ENCODE measurements around the gene KCNE1.

Gene KCNE1

DNA sequence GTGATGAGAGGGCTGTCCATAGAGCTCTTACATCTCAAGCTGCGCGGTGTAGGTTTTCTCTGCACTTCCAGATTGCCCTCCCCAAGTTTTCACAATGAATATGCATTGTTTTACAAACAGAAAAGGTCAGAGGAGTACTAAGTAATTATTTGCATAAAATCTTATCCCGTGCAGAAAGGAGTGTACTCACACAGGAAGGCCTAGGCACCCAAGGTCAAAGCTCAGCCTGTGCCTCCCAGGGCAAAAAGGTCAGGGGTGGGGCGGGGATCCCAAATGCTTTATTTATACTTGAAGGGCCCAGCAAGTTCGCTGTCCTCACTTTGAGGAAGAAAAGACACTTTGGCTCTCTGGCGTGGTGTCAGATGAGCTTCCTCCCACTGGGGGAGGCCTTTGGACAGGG is 10.3 kb upstream of the KCNE1 start:
- no peak for DNase-seq
- no peaks in the 10 kb centered on the region for H3K9me2 ChIP-seq (replicated peaks; ENCODE audit: insufficient read depth, low read length)
- H3K79me2 ChIP-seq (ENCODE audit: low read length) = 0 out of 2 replicates have a peak, but pooled peaks cover 3% of the 10 kb centered on the region
- H3F3A ChIP-seq (ENCODE audit: insufficient read depth, low read length) = peaks cover 12% of the 10 kb centered on the region
- TF ChIP-seq, protein P1, sequence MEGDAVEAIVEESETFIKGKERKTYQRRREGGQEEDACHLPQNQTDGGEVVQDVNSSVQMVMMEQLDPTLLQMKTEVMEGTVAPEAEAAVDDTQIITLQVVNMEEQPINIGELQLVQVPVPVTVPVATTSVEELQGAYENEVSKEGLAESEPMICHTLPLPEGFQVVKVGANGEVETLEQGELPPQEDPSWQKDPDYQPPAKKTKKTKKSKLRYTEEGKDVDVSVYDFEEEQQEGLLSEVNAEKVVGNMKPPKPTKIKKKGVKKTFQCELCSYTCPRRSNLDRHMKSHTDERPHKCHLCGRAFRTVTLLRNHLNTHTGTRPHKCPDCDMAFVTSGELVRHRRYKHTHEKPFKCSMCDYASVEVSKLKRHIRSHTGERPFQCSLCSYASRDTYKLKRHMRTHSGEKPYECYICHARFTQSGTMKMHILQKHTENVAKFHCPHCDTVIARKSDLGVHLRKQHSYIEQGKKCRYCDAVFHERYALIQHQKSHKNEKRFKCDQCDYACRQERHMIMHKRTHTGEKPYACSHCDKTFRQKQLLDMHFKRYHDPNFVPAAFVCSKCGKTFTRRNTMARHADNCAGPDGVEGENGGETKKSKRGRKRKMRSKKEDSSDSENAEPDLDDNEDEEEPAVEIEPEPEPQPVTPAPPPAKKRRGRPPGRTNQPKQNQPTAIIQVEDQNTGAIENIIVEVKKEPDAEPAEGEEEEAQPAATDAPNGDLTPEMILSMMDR (IDR thresholded peaks at IDR 0.05; ENCODE audit: low read length) = no peak
- H2AFZ ChIP-seq (ENCODE audit: low read length) = no peak overlapping the region
- H3K36me3 ChIP-seq (replicated peaks; ENCODE audit: insufficient read depth, low read length) = no peaks in the 10 kb centered on the region
- no peaks in the 10 kb centered on the region for H4K20me1 ChIP-seq (ENCODE audit: insufficient read depth, low read length)
- H3K9me3 ChIP-seq (replicated peaks; ENCODE audit: insufficient read depth, low read length) = no peaks in the 10 kb centered on the region
- H3K9ac ChIP-seq (ENCODE audit: low read length) = no peak overlapping the region
- no peak overlapping the region for H3K4me2 ChIP-seq (ENCODE audit: low read depth, low read length)
- no peak overlapping the region for H3K4me3 ChIP-seq (ENCODE audit: low read length)
- H3K4me1 ChIP-seq (ENCODE audit: low read length) = peaks cover 12% of the 10 kb centered on the region
- H3K27ac ChIP-seq (ENCODE audit: low read length) = no peak overlapping the region
- no peaks in the 10 kb centered on the region for H3K27me3 ChIP-seq (replicated peaks; ENCODE audit: insufficient read depth, low read length)

DNA sequence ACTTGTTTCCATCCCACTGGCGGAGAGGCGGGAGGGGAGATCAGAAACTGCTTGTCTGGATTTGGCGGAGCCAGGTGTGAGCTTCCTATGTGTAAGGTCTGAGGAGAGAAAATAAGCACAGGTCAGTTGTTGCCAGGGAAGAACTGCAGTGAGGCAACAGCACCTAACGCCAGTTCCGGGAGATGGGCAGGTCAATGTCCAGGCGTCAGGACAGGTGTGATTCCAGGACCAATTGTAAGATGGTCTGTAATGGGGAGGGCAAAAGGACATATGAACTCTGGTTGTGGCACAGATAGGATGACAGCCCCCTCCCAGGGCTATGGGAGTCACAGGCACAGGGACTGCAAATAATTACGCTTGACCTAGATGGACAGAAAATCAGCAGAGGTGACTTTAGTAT is 9.6 kb upstream of the KCNE1 start:
- H3K4me2 ChIP-seq (ENCODE audit: low read depth, low read length) = no peak overlapping the region
- H3F3A ChIP-seq (ENCODE audit: insufficient read depth, low read length) = peaks cover 4% of the 10 kb centered on the region
- H3K4me1 ChIP-seq (ENCODE audit: low read length) = peaks cover 6% of the 10 kb centered on the region; the same call in 1 of the 2 replicates
- H4K20me1 ChIP-seq (ENCODE audit: insufficient read depth, low read length) = no peaks in the 10 kb centered on the region
- TF ChIP-seq, protein P1 (IDR thresholded peaks at IDR 0.05; ENCODE audit: low read length) = no peak
- no peak for TF ChIP-seq EZH2phosphoT487 (IDR thresholded peaks at IDR 0.05; ENCODE audit: low read length)
- TF ChIP-seq EZH2 (optimal IDR thresholded peaks at IDR 0.05; ENCODE audit: low read depth, low read length) = no peak
- 0 out of 2 replicates have a peak, but pooled peaks cover 3% of the 10 kb centered on the region for H3K79me2 ChIP-seq (ENCODE audit: low read length)
- H3K4me3 ChIP-seq (ENCODE audit: low read length) = no peak overlapping the region
- H3K27ac ChIP-seq (ENCODE audit: low read length) = no peak overlapping the region
- no peaks in the 10 kb centered on the region for H3K9me3 ChIP-seq (replicated peaks; ENCODE audit: insufficient read depth, low read length)
- no peaks in the 10 kb centered on the region for H3K27me3 ChIP-seq (replicated peaks; ENCODE audit: insufficient read depth, low read length)
- H3K9ac ChIP-seq (ENCODE audit: low read length) = no peak overlapping the region
- DNase-seq = no peak
- no peaks in the 10 kb centered on the region for H3K9me2 ChIP-seq (replicated peaks; ENCODE audit: insufficient read depth, low read length)
- no peak overlapping the region for H2AFZ ChIP-seq (ENCODE audit: low read length)
- no peaks in the 10 kb centered on the region for H3K36me3 ChIP-seq (replicated peaks; ENCODE audit: insufficient read depth, low read length)

- Histone ChIP-seq H3K9me3 (replicated peaks; ENCODE audit: insufficient read depth, low read length) (no peaks in the 10 kb centered on the region), H3K4me1 (ENCODE audit: low read length) (peaks cover under 1% of the 10 kb centered on the region; the same call in 1 of the 2 replicates), H3K9me2 (replicated peaks; ENCODE audit: insufficient read depth, low read length) (no peaks in the 10 kb centered on the region), H3K4me2 (ENCODE audit: low read depth, low read length) (no peak overlapping the region), H3K27ac (ENCODE audit: low read length) (no peak overlapping the region), H3K79me2 (ENCODE audit: low read length) (0 out of 2 replicates have a peak, but pooled peaks cover 3% of the 10 kb centered on the region), H3K27me3 (replicated peaks; ENCODE audit: insufficient read depth, low read length) (no peaks in the 10 kb centered on the region), H2AFZ (ENCODE audit: low read length) (no peak overlapping the region), H3K36me3 (replicated peaks; ENCODE audit: insufficient read depth, low read length) (no peaks in the 10 kb centered on the region), H4K20me1 (ENCODE audit: insufficient read depth, low read length) (no peaks in the 10 kb centered on the region), H3K9ac (ENCODE audit: low read length) (no peak overlapping the region), H3F3A (ENCODE audit: insufficient read depth, low read length) (no peaks in the 10 kb centered on the region), H3K4me3 (ENCODE audit: low read length) (no peak overlapping the region)
- no peak for DNase-seq
- TF ChIP-seq EZH2phosphoT487 (IDR thresholded peaks at IDR 0.05; ENCODE audit: low read length) (no peak), EZH2 (optimal IDR thresholded peaks at IDR 0.05; ENCODE audit: low read depth, low read length) (no peak)
- TF ChIP-seq, protein P1 (IDR thresholded peaks at IDR 0.05; ENCODE audit: low read length) = no peak
Observed at GRCh38 chr21:34520764-34521508, 8.9 kb upstream of the KCNE1 start.

Measured in MM.1S (cell line).